ENCODE results near the gene CALML4.
"Not testable (repeated sequence)": the region's sequence is repeated elsewhere in the genome, so short reads cannot be mapped to it uniquely, and the experiment has no call there.

Gene CALML4

GRCh38 chr15:68204776-68205557, at the start of gene CALML4:
Gene CALML4, minus strand, starts transcription at chr15:68205332. Its CDS starts 85 bp downstream, at chr15:68205247.
- no peak for DNase-seq

GRCh38 chr15:68252925-68253534, 47.9 kb upstream of the CALML4 start:
- DNase-seq, result no peak

GRCh38 chr15:68249058-68249713, 44.1 kb upstream of the CALML4 start:
- no peak for DNase-seq

GRCh38 chr15:68244235-68244634, 39.1 kb upstream of the CALML4 start:
- no peak for DNase-seq

- DNase-seq, result no peak
Observed at GRCh38 chr15:68241088-68241935, 36.2 kb upstream of the CALML4 start.

GRCh38 chr15:68239025-68239424, 33.9 kb upstream of the CALML4 start:
- DNase-seq, result no peak

- DNase-seq, result no peak
Observed at GRCh38 chr15:68235022-68235421, 29.9 kb upstream of the CALML4 start.

GRCh38 chr15:68234520-68234919, 29.4 kb upstream of the CALML4 start:
- DNase-seq, result not testable (repeated sequence)

GRCh38 chr15:68234060-68234459, 28.9 kb upstream of the CALML4 start:
- DNase-seq, result no peak

GRCh38 chr15:68232937-68233336, 27.8 kb upstream of the CALML4 start:
- no peak for DNase-seq

- no peak for DNase-seq
Observed at GRCh38 chr15:68232449-68232848, 27.3 kb upstream of the CALML4 start.

- DNase-seq, result no peak
Observed at GRCh38 chr15:68231102-68231818, 26.1 kb upstream of the CALML4 start.

GRCh38 chr15:68230157-68231100, 25.3 kb upstream of the CALML4 start:
- DNase-seq, result no peak

GRCh38 chr15:68229386-68230156, 24.4 kb upstream of the CALML4 start, which contains the start of gene CLN6:
Gene CLN6, minus strand, starts transcription at chr15:68229728. Its CDS starts 144 bp downstream, at chr15:68229584.
- DNase-seq, result peak; percentile 70 to 88

- DNase-seq, result no peak
Observed at GRCh38 chr15:68228971-68229385, 23.8 kb upstream of the CALML4 start.

GRCh38 chr15:68228143-68228970, 23.2 kb upstream of the CALML4 start:
- no peak for DNase-seq

- DNase-seq, result no peak
Observed at GRCh38 chr15:68227643-68228142, 22.6 kb upstream of the CALML4 start.

GRCh38 chr15:68225442-68225841, 20.3 kb upstream of the CALML4 start:
- not testable (repeated sequence) for DNase-seq

Measured in stimulated activated CD4-positive, alpha-beta T cell treated with anti-CD3 and anti-CD28 coated beads, Interleukin-2, amount 100 ng/mL, for 48 hours (primary cell).